Measurements from ENCODE around the gene DDAH1.

The DDAH1 gene

DNA sequence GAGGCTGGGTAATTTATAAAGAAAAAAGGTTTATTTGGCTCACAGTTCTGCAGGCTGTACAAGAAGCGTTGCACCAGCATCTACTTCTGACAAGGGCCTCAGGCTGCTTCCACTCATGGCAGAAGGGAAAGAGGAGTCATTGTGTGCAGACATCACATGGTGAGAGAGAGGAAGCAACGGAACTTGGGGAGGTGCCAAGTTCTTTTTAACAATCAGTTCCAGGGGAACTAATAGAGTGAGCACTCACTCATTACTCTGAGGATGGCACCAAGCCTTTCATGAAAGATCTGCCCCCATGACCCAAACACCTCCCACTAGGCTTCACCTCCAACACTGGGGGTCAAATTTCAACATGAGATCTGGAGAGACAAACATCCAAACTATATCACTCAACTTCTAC lies 77.2 kb downstream of the DDAH1 start:
- DNase-seq (ENCODE audit: low read depth), result no peak
- H3K4me3 ChIP-seq (ENCODE audit: low read depth, low read length), result no peak overlapping the region
- TF ChIP-seq, protein P1, sequence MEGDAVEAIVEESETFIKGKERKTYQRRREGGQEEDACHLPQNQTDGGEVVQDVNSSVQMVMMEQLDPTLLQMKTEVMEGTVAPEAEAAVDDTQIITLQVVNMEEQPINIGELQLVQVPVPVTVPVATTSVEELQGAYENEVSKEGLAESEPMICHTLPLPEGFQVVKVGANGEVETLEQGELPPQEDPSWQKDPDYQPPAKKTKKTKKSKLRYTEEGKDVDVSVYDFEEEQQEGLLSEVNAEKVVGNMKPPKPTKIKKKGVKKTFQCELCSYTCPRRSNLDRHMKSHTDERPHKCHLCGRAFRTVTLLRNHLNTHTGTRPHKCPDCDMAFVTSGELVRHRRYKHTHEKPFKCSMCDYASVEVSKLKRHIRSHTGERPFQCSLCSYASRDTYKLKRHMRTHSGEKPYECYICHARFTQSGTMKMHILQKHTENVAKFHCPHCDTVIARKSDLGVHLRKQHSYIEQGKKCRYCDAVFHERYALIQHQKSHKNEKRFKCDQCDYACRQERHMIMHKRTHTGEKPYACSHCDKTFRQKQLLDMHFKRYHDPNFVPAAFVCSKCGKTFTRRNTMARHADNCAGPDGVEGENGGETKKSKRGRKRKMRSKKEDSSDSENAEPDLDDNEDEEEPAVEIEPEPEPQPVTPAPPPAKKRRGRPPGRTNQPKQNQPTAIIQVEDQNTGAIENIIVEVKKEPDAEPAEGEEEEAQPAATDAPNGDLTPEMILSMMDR (IDR thresholded peaks at IDR 0.05; ENCODE audit: low read depth, low read length, missing control alignments), result no peak

GRCh38 chr1:85386068-85386722 lies 78.8 kb downstream of the DDAH1 start:
- DNase-seq (ENCODE audit: low read depth), result no peak

DNA sequence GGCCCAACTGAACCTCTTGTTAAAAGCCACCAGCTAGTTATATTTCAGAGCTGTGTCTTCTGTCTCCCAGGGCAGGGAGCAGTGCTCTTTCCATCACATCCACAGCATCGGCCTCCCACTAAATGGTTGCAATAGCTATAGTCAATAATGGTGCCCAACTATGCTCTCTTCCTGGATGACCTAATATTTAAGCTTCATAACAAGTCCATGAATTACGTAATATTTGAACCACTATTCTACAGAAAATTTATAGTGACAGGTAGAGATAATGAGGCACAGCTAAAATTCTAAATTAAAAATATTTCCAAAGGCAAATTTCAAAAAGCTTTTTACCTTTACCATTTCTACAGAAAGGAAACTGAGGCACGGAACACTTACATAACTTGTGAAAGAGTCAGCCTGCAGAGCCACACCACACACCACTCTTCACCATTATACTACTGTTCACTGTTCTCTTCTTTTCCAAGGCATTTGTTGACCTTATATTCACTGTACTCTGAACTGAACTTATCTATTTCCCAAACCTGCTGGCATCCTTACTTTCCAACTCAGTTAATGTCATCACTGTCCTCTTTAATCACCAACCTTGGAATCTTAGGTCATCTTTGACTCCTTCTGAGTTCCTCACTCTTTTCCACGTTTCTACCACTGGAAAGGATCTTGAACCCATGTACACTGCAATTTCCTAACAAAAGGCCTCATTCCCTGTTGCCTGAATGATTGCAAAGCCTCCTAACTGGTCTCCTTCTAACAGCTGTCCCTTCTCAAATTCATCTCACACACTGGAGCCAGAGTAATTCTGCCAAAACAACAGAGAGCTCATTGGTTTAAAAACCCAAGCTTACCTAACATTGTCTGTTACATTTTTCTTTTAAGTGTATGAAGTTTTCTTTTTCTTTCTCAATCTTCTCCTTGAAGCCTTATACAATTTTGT lies 85.5 kb downstream of the DDAH1 start:
- DNase-seq (ENCODE audit: low read depth), result no peak
- TF ChIP-seq, protein P1 (IDR thresholded peaks at IDR 0.05; ENCODE audit: low read depth, low read length, missing control alignments), result no peak
- H3K4me3 ChIP-seq (ENCODE audit: low read depth, low read length), result no peak overlapping the region

More at GRCh38 chr1:85386068-85386722, 78.8 kb downstream of the DDAH1 start:
- no peak overlapping the region for H3K4me3 ChIP-seq (ENCODE audit: low read depth, low read length)
- TF ChIP-seq, protein P1 (IDR thresholded peaks at IDR 0.05; ENCODE audit: low read depth, low read length, missing control alignments), result no peak

- DNase-seq (ENCODE audit: low read depth), result no peak
- TF ChIP-seq, protein P1 (IDR thresholded peaks at IDR 0.05; ENCODE audit: low read depth, low read length, missing control alignments), result no peak
- no peak overlapping the region for H3K4me3 ChIP-seq (ENCODE audit: low read depth, low read length)
These were observed 86.4 kb downstream of the DDAH1 start for GRCh38 chr1:85378534-85378933.

DNA sequence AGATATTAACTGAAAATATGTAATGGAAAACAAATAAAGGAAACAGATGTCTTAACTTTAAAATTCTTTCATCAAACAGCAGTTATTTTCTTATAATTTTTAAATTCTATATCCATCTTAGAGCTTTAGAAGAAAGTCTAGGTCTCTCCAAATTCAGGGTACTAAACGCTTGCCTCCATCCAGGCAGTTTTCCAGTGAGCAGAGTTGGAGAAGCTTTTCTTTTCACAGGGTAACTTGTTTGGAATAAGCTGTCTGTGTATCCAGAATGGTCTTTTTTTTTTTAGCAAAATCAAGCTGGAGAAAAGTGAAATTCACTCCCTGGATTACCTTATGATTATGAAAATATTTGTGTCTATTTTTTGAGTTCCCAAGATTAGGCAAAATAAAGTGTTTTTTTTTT lies 88.6 kb downstream of the DDAH1 start:
- H3K4me3 ChIP-seq (ENCODE audit: low read depth, low read length), result no peak overlapping the region
- TF ChIP-seq, protein P1 (IDR thresholded peaks at IDR 0.05; ENCODE audit: low read depth, low read length, missing control alignments), result no peak
- DNase-seq (ENCODE audit: low read depth), result no peak

- TF ChIP-seq, protein P1 (IDR thresholded peaks at IDR 0.05; ENCODE audit: low read depth, low read length, missing control alignments), result no peak
- no peak for DNase-seq (ENCODE audit: low read depth)
- no peak overlapping the region for H3K4me3 ChIP-seq (ENCODE audit: low read depth, low read length)
These were observed 89.5 kb downstream of the DDAH1 start for GRCh38 chr1:85375493-85375892.
